ENCODE results near the gene WFIKKN1.

Gene WFIKKN1

DNA sequence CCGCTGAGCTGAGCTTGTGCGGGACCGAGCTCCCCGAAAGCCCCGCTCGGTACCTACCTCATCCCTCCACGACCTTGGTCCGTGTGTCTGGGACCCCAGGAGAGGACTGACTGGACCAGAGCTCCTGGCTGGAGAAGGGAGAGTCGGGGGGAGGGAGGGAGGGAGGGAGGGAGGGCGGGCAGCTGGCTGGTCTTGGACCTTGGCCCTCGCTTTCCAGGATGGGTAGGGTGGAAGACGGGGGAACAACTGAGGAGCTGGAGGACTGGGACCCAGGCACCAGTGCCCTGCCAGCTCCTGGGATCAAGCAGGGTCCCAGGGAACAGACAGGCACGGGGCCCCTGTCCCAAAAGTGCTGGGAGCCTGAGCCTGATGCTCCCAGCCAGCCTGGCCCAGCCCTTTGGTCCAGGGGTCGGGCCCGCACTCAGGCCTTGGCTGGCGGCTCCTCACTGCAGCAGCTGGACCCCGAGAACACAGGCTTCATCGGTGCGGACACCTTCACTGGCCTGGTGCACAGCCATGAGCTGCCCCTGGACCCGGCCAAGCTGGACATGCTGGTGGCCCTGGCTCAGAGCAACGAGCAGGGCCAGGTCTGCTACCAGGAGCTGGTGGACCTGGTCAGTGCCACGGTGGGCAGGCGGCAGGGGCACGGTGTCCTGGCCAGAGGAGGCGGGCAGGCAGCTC lies 45.2 kb downstream of the WFIKKN1 start:
- no peak for DNase-seq

- DNase-seq, result no peak
Observed at GRCh38 chr16:676565-676902, 45.7 kb downstream of the WFIKKN1 start.

- no peak for DNase-seq
Observed at GRCh38 chr16:676913-677312, 46.1 kb downstream of the WFIKKN1 start.

DNA sequence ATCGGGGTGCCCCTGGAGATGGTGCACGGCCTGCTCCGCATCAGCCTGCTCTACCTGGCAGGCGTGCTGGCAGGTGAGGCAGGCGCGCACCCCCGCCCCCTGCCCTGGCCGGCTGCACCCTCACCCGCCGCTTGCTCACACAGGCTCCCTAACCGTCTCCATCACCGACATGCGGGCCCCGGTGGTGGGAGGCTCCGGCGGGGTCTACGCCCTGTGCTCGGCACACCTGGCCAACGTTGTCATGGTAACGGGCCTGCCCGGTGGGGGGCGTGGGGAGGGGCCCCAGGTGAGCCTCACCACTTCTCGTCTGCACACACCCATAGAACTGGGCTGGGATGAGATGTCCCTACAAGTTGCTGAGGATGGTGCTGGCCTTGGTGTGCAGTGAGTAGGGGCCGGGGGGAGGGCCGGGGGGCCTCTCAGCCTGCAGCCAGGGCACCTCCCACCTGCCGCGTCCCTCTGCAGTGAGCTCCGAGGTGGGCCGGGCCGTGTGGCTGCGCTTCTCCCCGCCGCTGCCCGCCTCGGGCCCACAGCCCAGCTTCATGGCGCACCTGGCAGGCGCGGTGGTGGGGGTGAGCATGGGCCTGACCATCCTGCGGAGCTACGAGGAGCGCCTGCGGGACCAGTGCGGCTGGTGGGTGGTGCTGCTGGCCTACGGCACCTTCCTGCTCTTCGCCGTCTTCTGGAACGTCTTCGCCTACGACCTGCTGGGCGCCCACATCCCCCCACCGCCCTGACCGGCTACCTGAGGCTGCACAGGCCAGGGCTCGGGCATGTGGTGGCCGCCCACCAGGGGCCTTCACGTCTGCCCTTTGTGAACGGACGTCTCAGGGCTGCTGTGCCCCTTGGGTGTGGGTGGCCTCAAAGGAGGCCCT lies 46.8 kb downstream of the WFIKKN1 start:
- no peak for DNase-seq

GRCh38 chr16:678209-678857 lies 47.5 kb downstream of the WFIKKN1 start:
- no peak for DNase-seq

DNA sequence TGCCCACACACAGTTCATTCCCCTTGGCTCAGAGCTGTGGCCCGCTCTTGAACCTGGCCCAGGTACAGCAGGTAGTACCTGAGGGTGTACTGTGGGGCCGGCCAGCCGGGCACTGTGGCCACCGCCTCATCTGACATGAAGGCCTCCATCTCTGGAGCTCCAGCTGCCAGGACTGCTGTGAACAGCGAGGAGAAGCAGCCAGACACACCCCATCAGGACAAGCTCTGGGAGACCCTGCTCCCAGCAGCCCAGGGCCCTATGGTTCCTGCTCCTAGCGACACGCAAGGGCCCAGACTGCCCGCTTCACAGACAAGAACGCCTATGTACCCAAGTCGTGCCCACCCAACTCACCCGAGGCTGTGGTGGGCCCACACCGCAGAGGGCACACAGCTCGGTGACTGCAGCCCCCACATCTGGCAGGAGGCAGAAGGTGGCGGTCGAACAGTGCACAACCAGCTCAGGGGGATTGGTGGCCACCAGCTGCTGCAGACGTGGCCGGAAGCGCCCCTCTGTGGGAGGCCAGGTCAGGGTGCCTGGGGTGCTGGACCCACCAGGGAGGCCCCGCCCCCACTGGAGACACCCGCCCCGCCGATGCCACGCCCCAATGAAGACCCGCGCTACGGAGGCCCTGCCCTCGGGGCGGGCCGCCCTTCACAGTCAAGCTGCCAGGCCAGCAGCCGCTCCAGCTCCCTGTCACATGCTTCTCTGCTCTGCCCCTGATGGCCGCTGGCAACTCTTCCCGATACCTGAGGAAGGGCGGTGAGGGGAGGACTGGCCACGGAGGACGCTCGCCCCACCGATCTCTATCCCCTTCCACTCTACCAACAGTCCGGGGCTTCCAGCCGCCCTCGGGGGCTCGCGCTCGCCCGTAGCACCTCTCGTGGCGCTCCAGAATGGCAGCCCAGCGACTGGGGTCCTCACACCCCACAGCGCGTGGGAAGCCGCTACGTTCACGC lies 48.4 kb downstream of the WFIKKN1 start:
- DNase-seq, result peak; percentile 61

DNA sequence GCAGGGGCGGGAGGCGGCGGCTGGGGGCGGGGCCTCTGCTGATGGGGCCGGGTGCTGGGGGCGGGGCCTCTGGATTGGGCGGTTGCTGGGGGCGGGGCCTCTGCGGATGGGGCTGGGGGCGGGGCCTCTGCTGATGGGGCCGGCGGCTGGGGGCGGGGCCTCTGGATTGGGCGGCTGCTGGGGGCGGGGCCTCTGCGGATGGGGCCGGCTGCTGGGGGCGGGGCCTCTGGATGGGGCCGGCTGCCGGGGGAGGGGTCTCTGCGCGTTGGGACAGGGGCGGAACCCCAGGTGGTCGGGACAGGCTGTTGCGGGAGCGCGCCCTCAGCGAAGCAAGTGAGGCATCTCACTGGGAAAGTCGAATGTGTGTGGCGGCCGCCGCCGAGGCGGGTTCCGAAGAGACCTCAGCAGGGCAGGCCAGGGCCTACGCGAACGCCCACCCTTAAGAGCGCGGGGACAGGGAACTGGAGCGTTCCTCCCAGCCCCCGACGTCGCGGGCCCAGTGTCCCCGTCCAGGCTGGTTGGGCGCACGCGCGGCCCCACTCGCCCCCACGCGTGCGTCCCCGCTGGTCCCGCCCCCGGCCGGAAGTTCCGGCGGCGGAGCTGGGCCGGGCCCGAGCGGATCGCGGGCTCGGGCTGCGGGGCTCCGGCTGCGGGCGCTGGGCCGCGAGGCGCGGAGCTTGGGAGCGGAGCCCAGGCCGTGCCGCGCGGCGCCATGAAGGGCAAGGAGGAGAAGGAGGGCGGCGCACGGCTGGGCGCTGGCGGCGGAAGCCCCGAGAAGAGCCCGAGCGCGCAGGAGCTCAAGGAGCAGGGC lies 49.2 kb downstream of the WFIKKN1 start, which contains the start of gene STUB1:
STUB1 (plus strand) TSS at position 597 of the 811 bp plus-strand sequence; CDS start at position 713, 116 bp downstream.
- DNase-seq, result peak; percentile 90

DNA sequence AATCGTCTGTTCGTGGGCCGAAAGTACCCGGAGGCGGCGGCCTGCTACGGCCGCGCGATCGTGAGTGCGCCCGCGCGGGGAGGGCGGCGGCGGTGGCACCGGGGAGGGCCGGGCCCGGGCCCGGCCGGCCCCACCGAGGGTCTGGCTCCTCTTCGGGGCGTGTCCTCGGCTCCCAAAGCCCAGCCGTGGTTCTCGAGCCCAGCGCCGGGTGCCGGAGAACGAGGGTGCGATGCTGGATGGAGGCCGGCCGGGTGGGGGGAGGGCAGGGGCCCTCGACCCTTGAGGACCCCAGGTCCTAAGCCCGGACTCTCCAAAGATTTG lies 49.8 kb downstream of the WFIKKN1 start:
- no peak for DNase-seq

- DNase-seq, result no peak
Observed at GRCh38 chr16:680967-681745, 50.4 kb downstream of the WFIKKN1 start.

DNA sequence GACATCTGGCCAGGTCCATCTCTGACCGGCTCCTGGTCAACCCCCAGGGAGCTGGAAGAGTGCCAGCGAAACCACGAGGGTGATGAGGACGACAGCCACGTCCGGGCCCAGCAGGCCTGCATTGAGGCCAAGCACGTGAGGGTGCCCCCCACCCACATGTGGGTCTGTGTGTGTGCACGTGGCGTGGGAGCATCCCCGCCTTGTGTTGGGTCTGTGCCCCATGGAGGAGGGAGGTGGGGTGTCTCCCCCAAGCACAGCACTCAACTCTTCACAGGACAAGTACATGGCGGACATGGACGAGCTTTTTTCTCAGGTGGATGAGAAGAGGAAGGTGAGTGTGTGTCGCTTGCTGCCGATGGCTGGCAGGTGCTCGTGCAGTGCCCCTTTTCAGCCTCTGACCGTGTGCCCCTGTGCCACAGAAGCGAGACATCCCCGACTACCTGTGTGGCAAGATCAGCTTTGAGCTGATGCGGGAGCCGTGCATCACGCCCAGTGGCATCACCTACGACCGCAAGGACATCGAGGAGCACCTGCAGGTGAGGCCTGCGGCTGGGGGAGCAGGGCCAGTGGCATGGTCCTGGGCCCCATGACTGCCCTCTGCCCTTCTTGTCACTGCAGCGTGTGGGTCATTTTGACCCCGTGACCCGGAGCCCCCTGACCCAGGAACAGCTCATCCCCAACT lies 51.1 kb downstream of the WFIKKN1 start:
- DNase-seq, result no peak

- DNase-seq, result no peak
Observed at GRCh38 chr16:682493-683395, 52.0 kb downstream of the WFIKKN1 start.

GRCh38 chr16:683396-684070 lies 52.7 kb downstream of the WFIKKN1 start:
- no peak for DNase-seq

Data from activated CD4-positive, CD25-positive, alpha-beta regulatory T cell treated with anti-CD3 and anti-CD28 coated beads, Interleukin-2, amount 50 U/mL, for 72 hours (primary cell).